Body of pancreas (tissue), 4 donors: ENCODE measurements around the gene GAPT. TPM values are rescaled to one million over a fixed set of nuclear protein-coding genes. Genes with fewer than 3 reads are reported as not detected.

Source experiments
- ATAC-seq: fragments of 150-250 bp; one replicate; pipeline ENCODE4 v1.9.1; 2016
- DNase-seq, 4 donors: peaks; one replicate each; pipeline ENCODE4 v3.0.0-alpha.2; 2019
- H3K27ac ChIP-seq, 4 donors: fragments of 200-600 bp; sonication (generic); 1 replicate in 3 of 4; 2 replicates in 1 of 4; pipeline versions ENCODE4 v1.5.1 to v1.6.1; 2016 to 2019; ENCODE audit warnings: mild to moderate bottlenecking in 1 of 4, mixed read lengths in 1 of 4, moderate library complexity in 1 of 4
- H3K27me3 ChIP-seq, 2 donors: fragments of 200-600 bp; sonication (generic); one replicate each; pipeline ENCODE4 v1.6.0; 2016; ENCODE audit warnings: mild to moderate bottlenecking in 1 of 2
- H3K36me3 ChIP-seq, 2 donors: fragments of 200-600 bp; sonication (generic); replicated peaks in 1 of 2; 2 replicates each; pipeline ENCODE4 v1.5.1; 2016; ENCODE audit warnings: low read depth in 2 of 2; ENCODE audit not compliant: insufficient read depth in 1 of 2
- H3K4me1 ChIP-seq: fragments of 200-600 bp; sonication (generic); one replicate; pipeline ENCODE4 v1.6.0; 2016
- H3K4me3 ChIP-seq, 2 donors: fragments of 200-600 bp; sonication (generic); 1 replicate in 1 of 2; 2 replicates in 1 of 2; pipeline ENCODE4 v1.5.1; 2016 to 2019
- H3K9me3 ChIP-seq, 3 donors: fragments of 200-600 bp; sonication (generic); 1 replicate in 2 of 3; 2 replicates in 1 of 3; pipeline ENCODE4 v1.5.1; 2016
- CTCF ChIP-seq, 7 experiments: fragments of 450-650 bp in 4 of 7; fragments of 200-600 bp in 3 of 7; sonication (generic) in 3 of 7; IDR thresholded peaks; one replicate each; pipeline ENCODE4 v1.5.1; 2016 to 2019; ENCODE audit warnings: antibody characterized with exemption in 7 of 7
- POLR2A ChIP-seq, 3 donors: fragments of 450-650 bp; IDR thresholded peaks; one replicate each; pipeline ENCODE4 v1.6.1; 2016; ENCODE audit warnings: antibody characterized with exemption in 3 of 3, mild to moderate bottlenecking in 2 of 3
- WGBS, 2 donors: methylation state at CpG; one replicate each; pipeline ENCODE4 v1.1.5; 2017; 5-methylcytosine and 5-hydroxymethylcytosine counted together
- intact Hi-C: fragments of 100-400 bp; cut with DNase I; formaldehyde crosslinking; loops from one replicate; pipeline ENCODE4 v1.15.1; 2023
- total RNA-seq, 2 donors: library from RNA; depleted of rRNA; stranded (reverse); fragments of >200 nt; gene quantifications; one replicate each; pipeline ENCODE4 v1.1.0, GENCODE V29; 2016

GAPT gene
- total RNA-seq, 2 donors from 2014 or later = 1.3 TPM; not detected in 1

GRCh38 chr5:58542709-58543108 is 51.5 kb downstream of the GAPT start:
- DNase-seq = no peak
- WGBS, 2 donors = 41 to 50% methylated on average over 1 of the region's 1 CpG
- Histone ChIP-seq H3K9me3 (no peaks in the 10 kb centered on the region), H3K27ac (no peak overlapping the region), H3K36me3 (no peaks in the 10 kb centered on the region), H3K4me3 (no peak overlapping the region), H3K27me3 (no peaks in the 10 kb centered on the region), H3K4me1 (no peaks in the 10 kb centered on the region)
- ATAC-seq = no peak
- TF ChIP-seq CTCF (IDR thresholded peaks at IDR 0.05) = no peak
- no peak for TF ChIP-seq POLR2A (IDR thresholded peaks at IDR 0.05)
- intact Hi-C loops = no loop called here

GRCh38 chr5:58543723-58544122 is 52.5 kb downstream of the GAPT start:
- no peaks in the 10 kb centered on the region for H3K27me3 ChIP-seq
- DNase-seq (no peak), ATAC-seq (no peak)
- no peak overlapping the region for H3K4me3 ChIP-seq
- H3K9me3 ChIP-seq = no peaks in the 10 kb centered on the region
- no peak overlapping the region for H3K27ac ChIP-seq
- intact Hi-C loops = no loop called here
- H3K4me1 ChIP-seq = no peaks in the 10 kb centered on the region
- WGBS, 2 donors = 78 to 88% methylated on average over 2 of the region's 2 CpGs
- no peak for TF ChIP-seq POLR2A (IDR thresholded peaks at IDR 0.05)
- TF ChIP-seq CTCF (IDR thresholded peaks at IDR 0.05) = no peak
- H3K36me3 ChIP-seq = no peaks in the 10 kb centered on the region

- intact Hi-C loops = no loop called here
- DNase-seq (no peak), ATAC-seq (no peak)
- Histone ChIP-seq H3K36me3 (no peaks in the 10 kb centered on the region), H3K9me3 (no peaks in the 10 kb centered on the region), H3K4me3 (no peak overlapping the region), H3K27ac (no peak overlapping the region), H3K27me3 (no peaks in the 10 kb centered on the region), H3K4me1 (no peaks in the 10 kb centered on the region)
- TF ChIP-seq POLR2A (IDR thresholded peaks at IDR 0.05) = no peak
- no peak for TF ChIP-seq CTCF (IDR thresholded peaks at IDR 0.05)
- WGBS, 2 donors = 36 to 38% methylated on average over 1 of the region's 1 CpG
These were observed 53.0 kb downstream of the GAPT start for GRCh38 chr5:58544195-58544594.

GRCh38 chr5:58544926-58545325 is 53.7 kb downstream of the GAPT start:
- TF ChIP-seq POLR2A (IDR thresholded peaks at IDR 0.05) = no peak
- TF ChIP-seq CTCF (IDR thresholded peaks at IDR 0.05) = no peak
- WGBS, 2 donors = 58 to 67% methylated on average over 2 of the region's 2 CpGs

GRCh38 chr5:58545912-58546311 is 54.7 kb downstream of the GAPT start:
- Histone ChIP-seq H3K9me3 (no peaks in the 10 kb centered on the region), H3K27me3 (no peaks in the 10 kb centered on the region), H3K36me3 (no peaks in the 10 kb centered on the region), H3K27ac (no peak overlapping the region), H3K4me1 (no peaks in the 10 kb centered on the region), H3K4me3 (no peak overlapping the region)
- no peak for ATAC-seq
- intact Hi-C loops = no loop called here
- peak in 1 of 4 donors; percentile 6 for DNase-seq
- no peak for TF ChIP-seq POLR2A (IDR thresholded peaks at IDR 0.05)
- TF ChIP-seq CTCF (IDR thresholded peaks at IDR 0.05) = no peak

More at GRCh38 chr5:58544926-58545325, 53.7 kb downstream of the GAPT start:
- Histone ChIP-seq H3K4me1 (no peaks in the 10 kb centered on the region), H3K9me3 (no peaks in the 10 kb centered on the region), H3K4me3 (no peak overlapping the region), H3K36me3 (no peaks in the 10 kb centered on the region), H3K27ac (no peak overlapping the region), H3K27me3 (no peaks in the 10 kb centered on the region)
- ATAC-seq (no peak), DNase-seq (no peak)
- intact Hi-C loops = no loop called here
